Activated gamma-delta T cell treated with Interleukin-2 at 50 U/mL for 16 hours (primary cell): ENCODE measurements around the gene FLOT2.
"Not testable (repeated sequence)": the region's sequence is repeated elsewhere in the genome, so short reads cannot be mapped to it uniquely, and the experiment has no call there.

Source experiments
- DNase-seq: peaks from one replicate; pipeline ENCODE4 v3.0.0-alpha.2; 2020

The FLOT2 gene, protein sequence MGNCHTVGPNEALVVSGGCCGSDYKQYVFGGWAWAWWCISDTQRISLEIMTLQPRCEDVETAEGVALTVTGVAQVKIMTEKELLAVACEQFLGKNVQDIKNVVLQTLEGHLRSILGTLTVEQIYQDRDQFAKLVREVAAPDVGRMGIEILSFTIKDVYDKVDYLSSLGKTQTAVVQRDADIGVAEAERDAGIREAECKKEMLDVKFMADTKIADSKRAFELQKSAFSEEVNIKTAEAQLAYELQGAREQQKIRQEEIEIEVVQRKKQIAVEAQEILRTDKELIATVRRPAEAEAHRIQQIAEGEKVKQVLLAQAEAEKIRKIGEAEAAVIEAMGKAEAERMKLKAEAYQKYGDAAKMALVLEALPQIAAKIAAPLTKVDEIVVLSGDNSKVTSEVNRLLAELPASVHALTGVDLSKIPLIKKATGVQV

DNA sequence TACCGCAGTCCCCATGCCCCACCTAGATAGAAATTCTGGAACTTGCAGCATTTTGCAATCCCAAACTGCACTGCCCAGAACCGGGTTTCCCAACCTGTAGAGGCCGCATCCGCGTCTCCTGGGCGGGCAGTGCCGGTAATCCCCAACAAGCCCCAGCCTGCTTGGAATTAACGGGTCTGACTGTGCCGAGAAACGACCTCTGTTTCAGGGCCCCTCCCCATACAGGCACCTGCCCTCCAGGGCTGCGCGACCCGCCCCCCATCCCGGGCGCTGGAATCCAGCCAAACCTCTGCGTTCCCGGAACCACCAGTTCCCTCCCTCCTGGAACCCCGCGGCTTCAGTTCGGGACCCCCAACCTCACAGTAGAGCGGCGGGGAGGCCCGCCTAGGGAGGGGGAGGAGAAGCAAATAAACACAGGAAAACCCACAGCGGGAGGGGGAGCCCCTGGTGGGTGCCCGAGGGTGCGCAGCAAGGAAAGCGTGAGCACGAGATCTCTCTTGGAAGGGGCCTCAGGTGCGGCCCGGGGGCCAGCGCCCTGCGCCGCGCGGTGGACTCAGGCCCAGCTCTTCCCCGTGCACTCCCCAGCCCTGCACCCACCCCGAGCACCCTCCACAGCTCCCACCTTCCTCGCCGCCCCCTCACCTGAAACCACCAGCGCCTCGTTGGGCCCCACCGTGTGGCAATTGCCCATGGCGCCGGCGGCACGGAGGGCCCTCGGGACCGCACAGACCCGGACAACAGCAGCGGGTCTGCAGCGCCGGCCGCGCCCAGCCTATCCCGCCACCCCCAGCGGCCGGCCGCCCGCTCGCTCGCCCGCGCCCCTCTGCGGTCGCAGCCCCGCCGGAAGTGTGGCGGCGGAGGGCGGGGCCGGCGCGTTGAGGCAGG, at the start of gene FLOT2:
FLOT2 (minus strand) TSS at position 850 of the 885 bp plus-strand sequence; CDS start at position 691, 159 bp downstream.
- peak; percentile 66 for DNase-seq

DNA sequence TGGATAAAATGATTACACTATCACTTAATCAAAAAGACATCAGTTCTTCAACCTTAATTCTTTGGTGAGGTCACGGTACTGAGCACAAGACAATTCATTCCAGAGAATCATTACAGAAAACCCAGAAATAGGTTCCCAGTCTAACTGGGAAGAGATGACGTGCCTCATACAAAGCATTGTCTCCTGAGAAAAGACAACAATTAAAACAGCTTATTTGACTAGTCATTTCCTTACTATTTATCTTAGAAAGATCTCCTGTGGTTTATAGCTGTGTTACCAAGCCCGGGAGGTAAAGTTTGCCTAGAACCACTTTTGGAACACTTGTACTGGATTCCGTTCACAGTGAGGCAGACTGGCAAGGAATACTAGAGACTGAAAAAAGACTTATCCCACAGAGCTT, 48.7 kb upstream of the FLOT2 start:
- no peak for DNase-seq

DNA sequence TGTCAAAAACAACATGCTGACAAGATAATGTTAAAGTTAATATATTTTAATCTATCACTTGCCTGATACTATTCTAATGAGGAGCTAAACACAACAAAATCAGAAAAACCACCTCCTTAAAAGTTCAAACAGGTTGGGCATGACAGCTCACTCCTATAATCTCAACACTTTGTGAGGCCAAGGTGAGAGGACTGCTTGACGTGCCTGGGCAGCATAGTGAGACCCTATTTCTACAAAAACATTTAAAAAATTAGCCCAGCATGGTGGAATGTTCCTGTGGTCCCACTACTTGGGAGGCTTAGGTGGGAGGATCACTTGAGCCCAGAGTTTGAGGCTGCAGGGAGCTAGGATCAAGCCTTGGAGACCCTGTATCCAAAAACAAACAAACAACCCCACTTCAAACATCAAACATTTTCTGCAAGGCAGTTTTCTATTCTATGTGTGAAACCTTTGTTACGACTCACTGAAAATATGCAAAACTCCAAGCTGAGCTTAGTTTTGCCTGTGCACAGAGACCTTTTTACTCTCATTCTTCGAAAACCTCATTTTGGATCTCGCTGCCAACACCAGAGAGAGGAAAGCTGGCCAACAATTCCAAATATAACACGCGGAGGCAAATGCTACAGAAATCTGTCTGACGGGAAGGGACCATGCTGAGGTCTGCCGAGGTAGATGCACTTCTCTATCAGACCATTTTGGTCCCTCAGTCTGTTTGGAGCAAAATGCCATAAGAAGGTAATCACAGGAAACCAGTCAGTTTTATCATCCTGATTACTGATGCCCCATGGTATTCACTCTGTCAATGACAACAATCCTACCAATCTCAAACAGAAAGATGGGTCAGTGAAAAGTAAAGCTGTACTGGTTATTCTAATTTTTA, 47.6 kb upstream of the FLOT2 start:
- DNase-seq, result no peak

DNA sequence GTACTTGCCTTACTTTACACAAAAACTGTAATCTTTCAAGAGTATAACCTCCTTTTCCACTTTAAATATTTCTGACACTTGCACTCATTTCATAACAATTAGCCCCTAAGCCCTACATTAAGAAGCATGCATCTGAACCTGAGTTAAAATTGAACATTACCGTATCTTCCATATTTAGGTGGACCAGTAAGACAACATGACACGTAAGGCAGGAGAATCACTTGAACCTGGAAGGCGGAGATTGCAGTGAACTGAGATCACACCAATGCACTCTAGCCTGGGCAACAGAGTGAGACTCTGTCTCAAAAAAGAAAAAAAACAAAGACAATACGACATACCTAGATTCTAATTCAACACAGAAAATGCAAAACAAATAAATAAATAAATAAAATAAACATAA, 46.8 kb upstream of the FLOT2 start:
- DNase-seq, result no peak

DNA sequence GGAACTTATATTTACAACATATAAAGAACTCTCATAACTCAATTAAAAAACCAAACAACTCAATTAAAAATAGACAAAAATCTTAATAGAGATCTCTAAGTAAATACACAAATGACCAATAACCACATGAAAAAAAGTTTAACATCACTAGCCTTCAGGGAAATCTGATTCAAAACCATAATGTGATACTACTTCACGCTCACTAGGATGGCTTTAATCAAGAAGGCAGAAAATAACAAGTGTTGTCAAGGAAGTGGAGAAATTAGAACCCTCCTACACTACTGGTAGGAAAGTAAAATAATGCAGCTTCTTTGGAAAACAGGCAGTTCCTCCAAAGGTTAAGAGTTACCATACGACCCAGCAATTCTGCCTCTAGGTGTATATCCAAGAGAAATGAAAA, 45.4 kb upstream of the FLOT2 start:
- DNase-seq, result no peak

DNA sequence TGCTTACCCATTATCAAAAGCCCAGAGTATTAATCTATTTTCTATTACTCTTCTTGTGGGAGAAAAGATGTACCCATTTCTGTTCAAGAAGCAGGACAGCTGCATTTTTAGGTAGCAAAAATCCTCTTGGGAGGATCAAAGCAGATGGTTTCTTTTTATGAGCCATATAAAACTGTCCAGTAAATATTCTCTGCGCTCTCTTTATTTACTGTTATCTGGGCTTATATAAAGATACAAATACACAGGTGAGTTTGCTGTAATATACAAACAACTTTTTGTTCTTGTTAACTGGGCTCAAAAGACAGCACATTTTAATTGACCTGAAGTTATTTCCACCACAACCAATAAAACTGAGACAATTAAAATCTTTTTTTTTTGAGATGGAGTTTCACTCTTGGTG, 43.7 kb upstream of the FLOT2 start:
- DNase-seq, result no peak

DNA sequence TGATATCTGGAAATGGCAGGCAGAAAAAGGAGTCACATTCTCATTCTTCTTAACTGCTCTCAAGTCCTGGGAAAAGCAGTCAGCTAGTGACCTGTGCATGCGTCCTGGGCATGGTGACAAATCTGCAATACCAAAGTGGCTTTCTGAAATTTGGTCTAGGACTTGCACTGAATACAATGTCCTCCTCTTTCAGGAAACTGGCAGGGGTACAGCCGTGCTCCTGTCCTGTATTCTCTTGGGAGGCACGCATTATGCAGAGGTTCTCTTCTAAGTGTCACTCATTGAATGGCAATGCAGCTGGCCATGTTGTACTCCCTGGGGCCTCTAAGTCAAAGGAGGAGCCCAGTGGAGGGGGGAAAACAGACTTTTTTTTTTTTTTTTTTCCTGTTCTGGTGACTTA, 43.1 kb upstream of the FLOT2 start:
- DNase-seq, result no peak

DNA sequence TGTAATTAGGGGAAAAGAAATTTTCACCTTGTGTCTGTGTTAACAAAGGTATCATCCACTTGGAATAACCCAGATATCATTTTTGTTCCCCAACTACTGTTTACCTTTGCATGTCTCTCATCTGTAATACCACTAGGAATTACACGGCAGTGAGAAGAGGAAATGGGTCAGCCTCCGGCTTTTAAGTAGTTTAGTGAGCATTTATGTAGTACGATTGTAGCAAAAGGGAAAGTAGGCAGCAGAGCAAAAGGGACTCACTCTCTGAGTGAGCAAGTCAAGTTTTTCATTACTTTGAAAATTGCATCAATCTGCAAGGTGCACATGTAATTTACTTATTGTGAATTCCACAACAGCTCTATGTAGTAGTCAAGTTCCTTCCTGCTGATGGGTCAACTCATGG, 42.6 kb upstream of the FLOT2 start:
- no peak for DNase-seq

DNA sequence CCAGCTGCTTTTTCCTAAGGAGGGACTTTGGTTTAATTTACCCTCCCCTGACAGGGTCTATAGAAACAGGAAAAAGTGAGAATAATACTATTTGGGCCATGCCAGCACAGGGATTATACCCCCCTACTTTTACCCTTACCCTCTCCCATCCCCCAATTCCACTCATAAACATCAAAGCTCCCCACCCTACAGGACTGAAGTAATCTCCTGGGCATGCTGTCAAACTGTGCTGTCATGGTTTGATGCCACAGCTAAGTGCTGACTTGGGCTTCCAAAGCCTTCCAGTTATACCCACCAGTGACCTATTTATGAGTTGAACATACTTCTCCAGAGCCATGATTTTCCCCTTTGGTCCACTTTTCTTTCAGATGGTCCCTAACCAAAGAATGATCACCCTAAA, 41.0 kb upstream of the FLOT2 start:
- DNase-seq, result no peak

DNA sequence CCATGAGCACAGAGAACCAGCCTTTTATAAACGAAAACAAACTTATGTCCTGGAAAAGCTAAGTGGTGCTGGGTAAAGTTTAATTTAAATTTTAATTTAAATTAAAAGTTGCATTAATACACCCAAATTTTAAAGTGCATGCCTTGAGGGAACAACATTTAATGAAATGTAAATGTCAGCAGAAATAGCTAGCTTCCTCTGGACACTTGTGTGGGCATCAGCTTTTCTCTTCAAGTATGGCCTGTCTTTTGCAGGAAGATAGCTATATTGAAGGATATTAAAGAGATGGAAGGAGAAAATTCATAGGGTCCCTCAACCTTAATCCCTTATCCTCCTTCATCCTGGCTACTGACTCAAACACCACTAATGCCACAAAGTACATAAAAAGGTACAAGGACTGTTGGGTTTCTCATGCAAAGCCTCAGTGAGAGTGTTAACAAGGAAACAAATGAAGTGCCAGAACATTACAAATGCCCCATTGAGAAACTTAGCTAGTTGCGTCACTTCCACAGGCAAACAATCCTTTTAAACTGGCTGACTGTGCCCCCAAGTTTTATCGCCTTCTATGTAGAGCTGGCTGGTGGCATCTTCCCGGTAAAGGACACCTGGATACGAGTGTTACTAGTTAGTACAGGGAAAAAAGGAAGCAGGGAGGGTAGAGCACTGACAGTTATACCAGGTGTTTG, 39.7 kb upstream of the FLOT2 start:
- no peak for DNase-seq

DNA sequence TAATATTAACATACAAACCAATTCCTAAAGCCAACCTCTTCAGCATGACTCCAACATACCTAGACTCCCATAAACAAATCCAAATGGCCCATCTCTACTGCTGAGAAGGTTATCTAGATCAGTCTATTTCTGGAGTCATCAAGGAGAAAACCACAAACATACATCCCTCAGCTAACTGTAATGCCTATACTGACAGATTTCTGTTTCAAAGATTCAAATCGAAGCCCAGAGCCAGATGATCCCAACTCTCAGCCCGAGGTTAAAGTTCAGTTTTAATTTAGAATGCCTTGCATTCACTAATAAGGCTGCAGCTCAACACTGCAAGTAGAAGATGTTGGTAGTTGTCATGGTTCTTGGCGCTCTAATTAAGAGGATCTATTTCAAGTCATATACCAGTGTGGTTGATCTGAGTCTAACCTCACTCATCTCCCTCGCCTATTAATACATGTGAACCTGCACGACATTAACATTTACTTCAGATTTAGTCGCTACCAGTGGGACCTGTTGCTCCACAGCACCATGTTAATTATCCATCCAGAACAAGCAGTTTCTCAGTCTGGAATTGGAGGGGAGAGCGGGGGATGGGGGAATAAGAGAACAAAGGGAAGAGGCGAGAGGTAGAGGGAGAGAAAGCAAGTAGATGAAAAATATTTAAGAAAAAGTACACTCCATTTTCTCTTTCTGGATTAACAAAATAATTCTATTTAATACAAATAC, 38.4 kb upstream of the FLOT2 start:
- no peak for DNase-seq

DNA sequence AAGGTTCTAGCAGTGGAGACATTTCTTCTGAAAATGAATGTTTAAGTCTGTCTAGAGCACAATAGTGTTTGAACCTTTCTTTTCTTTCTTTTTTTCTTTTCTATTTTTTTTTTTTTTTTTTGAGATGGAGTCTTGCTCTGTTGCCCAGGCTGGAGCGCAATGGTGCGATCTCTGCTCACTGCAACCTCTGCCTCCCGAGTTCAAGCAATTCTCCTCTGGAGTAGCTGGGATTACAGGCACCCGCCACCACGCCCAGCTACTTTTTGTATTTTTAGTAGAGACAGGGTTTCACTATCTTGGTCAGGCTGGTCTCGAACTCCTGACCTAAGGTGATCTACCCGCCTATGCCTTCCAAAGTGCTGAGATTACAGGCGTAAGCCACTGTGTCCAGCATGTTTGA, 37.0 kb upstream of the FLOT2 start:
- DNase-seq, result not testable (repeated sequence)

DNA sequence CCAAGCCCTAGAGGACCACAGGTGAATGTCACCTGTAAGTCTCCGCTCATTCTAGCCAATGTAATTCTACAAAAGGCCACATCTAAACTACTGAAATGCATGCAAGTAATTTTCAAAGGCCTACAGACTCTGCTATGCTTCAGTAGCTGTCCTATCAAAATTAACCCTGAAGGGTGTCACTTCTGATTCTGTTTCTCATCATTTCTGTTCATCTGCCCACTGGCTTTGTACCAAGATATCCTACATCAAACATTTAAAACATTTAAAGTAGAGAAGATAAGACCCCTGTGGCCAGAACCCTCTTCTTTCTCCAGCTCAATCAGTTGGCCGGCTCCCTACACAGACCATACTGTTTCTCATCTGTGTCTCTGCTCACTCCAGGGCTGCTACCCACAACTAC, 32.3 kb upstream of the FLOT2 start:
- DNase-seq, result no peak

DNA sequence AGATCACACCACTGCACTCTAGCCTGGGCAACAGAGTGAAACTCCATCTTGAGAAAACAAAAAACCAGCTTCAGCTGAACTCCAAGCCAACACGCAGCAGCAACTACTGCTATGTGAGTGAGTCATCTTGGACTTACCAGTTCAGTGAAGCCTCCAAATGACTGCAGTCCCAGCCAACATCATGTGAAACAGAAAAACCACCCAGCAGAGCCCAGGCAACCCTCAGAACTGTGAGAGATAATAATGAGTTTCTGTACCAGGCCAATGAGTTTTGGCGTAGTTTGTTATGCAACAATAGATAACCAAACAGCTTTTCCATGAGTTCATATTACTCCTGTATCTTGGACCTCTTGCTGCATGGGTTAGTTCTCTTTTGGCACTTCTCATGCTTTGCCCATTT, 30.5 kb upstream of the FLOT2 start:
- no peak for DNase-seq

DNA sequence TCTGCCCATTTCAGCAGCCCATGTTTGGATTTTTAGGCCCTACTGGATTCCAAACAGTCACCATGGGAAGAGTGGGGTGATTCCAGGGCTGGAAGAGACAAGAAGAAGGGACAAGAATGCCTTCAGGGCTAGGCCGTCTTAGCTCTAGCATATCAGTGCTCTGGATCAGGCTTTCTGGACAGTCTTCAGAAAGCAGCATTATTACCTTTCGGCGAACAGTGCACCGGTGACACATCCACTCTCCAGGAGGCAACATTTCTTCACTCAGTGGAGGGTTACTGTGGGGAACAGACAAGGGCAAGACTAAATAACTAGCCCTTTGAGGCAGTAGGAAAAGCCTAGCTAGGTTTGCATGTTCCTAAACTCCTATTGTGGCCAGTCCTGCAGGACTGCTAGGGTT, 29.3 kb upstream of the FLOT2 start:
- DNase-seq, result no peak

DNA sequence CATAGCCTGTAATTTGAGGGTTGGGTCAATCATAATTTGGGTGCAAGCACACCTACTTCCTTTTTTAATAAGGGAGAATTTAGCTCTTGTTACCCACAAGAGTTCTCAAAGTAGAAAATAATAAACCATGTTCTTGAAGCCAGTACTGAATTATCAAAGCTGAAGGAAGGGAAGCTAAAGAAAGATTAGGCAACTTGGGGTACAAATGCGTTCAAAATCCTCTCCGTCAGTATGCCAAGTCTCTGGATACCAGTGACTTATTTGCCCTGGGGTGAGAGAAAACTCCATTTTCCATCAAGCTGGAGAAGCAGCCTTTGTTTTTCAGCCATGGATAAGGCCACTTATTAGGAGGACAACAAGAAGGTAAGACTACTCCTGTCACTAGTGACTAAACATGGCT, 28.8 kb upstream of the FLOT2 start:
- DNase-seq, result no peak

DNA sequence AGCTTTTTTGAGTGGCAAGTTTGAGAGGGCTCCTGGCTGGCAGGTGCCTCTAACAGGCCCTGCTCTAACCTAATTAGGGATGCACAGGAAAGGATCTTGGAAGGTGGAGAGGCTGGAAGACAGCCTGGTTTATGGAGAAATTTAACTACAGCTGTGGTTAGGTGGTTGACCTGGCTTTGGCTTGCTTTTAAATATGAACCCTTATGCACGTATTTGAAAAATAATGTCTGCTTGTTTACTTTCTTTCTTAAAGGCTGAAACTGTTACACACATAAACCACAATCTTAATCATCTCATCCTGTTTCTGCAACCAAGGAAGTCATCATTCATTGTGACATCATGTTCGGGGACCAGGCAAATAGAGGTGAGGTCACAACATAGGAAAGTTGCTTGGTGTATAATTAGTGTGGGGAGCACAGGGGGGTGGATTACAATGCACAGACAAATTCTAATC, 28.4 kb upstream of the FLOT2 start:
- DNase-seq, result peak; percentile 49

DNA sequence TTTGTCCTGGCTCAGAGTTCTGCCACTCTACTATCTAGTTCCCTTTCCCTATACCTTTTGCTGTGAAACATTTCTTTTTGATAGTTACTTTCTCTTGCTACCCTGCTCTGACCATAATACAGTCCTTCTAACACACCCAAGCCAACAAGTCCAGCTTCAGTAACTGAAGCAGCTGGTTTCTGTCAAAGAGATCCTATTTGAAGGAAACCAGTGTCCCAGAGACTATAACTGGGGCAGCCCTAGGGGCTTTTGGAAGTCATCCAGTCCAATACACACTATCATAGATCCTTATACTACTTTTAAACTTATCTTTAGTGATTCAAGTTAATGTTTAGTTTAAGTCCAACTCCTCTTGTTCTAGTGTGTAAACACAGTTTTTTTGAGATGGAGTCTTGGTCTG, 22.7 kb upstream of the FLOT2 start:
- no peak for DNase-seq

DNA sequence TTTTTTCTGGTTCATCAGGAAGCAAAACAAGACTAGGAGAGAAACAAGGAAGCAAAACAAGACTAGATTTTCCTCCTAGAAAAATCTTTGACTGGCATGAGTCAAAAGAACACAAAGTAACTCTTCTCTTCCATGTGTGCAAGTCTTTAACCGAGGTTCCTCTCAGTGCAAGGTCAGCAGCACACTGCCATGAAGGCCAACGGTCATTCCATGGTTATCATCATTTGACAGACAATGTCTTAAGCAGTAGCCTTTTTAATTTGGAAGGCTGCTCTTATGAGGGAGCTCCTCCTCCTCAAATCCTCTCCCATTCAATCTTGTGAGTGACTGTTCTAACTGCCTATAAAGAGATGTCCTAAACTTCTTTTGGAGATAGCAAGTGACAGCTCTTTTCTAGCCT, 20.8 kb upstream of the FLOT2 start:
- DNase-seq, result no peak

DNA sequence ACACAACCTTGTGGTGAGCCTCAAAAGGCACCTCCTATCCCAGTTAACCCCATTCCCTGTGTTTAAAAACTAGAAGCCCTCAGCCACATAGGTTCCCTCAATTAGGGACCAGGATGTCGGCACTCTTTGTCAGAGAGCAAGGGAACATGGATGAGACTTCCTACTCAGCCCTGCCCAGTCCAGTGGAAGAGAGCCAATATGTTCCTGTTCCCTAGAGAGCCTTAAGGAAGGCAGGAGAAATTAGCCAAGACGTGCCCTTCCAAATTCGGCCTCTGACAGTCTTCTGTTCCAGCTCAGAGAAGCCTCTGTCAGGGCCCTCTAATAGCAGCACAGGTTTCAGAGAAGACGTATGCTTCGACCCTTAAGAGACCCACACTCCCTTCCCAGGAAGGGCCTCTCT, 19.9 kb upstream of the FLOT2 start:
- DNase-seq, result no peak

DNA sequence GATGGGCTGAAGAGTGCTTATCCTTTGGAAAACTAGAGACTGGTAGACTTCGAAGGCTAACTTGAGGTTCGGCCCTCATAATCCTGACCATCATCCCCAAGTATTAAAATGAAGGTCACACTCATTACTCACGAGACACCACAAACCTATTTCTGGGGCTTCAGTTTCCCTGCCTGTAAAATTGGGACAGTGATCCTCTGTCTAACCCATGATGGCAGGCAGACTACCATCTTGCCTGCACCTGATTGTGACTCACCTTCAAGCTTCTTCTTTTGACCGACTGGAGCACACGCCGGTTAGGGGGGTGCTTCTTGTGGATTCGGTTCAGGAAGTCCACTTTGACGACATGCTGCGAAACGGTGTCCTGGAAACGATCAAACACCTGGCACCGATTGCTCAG, 19.5 kb upstream of the FLOT2 start:
- no peak for DNase-seq
